Uterine smooth muscle cell (primary cell): ENCODE results near the gene ATP6V0C. TPM values are rescaled to one million over a fixed set of nuclear protein-coding genes. Genes with fewer than 3 reads are reported as not detected.

Experiments
- total RNA-seq: library from RNA; depleted of rRNA; stranded (reverse); fragments of >200 nt; gene quantifications from 2 replicates; pipeline ENCODE4 v1.2.3, GENCODE V29; 2014

ATP6V0C gene
- total RNA-seq = 13.2 and 13.5 TPM in 2 replicates

GRCh38 chr16:2513405-2514332, at the start of gene ATP6V0C:
ATP6V0C (plus strand) TSS chr16:2513952; CDS start chr16:2514104, 152 bp downstream.

GRCh38 chr16:2471016-2471652, 42.6 kb upstream of the ATP6V0C start, which contains the start of gene NTN3:
NTN3 (plus strand) TSS chr16:2471297; CDS start chr16:2471702, 405 bp downstream.

GRCh38 chr16:2474877-2475412, 38.8 kb upstream of the ATP6V0C start, which contains the start of gene TBC1D24:
TBC1D24 (plus strand) TSS chr16:2475127; CDS start chr16:2496149, 21,022 bp downstream.

GRCh38 chr16:2520097-2520783, 6.5 kb downstream of the ATP6V0C start, which contains the start of gene AMDHD2:
AMDHD2 (plus strand) TSS chr16:2520371; CDS start chr16:2520459, 88 bp downstream.

GRCh38 chr16:2531371-2531695, 17.6 kb downstream of the ATP6V0C start, which contains the start of gene CEMP1:
CEMP1 (minus strand) TSS chr16:2531408; CDS start chr16:2531073, 335 bp downstream.

GRCh38 chr16:2537451-2538379, 24.0 kb downstream of the ATP6V0C start, which contains the start of gene PDPK1:
PDPK1 (plus strand) TSS chr16:2538021; CDS start chr16:2538113, 92 bp downstream.

Other genes starting within 250 kb of the ATP6V0C start
- gene RNPS1, start 245.8 kb upstream of the ATP6V0C start, total RNA-seq = 50.1 and 82.1 TPM in 2 replicates
- gene ABCA3, start 173.2 kb upstream of the ATP6V0C start, total RNA-seq = 0.89 and 1.5 TPM in 2 replicates
- gene CCNF, start 84.5 kb upstream of the ATP6V0C start, total RNA-seq = 13.7 and 48.0 TPM in 2 replicates
- gene TEDC2, start 53.8 kb upstream of the ATP6V0C start, total RNA-seq = 5.6 and 13.6 TPM in 2 replicates
- gene NTN3, start 42.7 kb upstream of the ATP6V0C start, total RNA-seq = 0.89 and 2.4 TPM in 2 replicates
- gene TBC1D24, start 38.8 kb upstream of the ATP6V0C start, total RNA-seq = 20.9 and 24.6 TPM in 2 replicates
- gene AMDHD2, start 6.4 kb downstream of the ATP6V0C start, total RNA-seq = 78.5 and 97.8 TPM in 2 replicates
- gene CEMP1, start 17.5 kb downstream of the ATP6V0C start, total RNA-seq = 0.12 TPM in 1 of 2 replicates, not detected in the other
- 23.1 and 27.8 TPM in 2 replicates for gene PDPK1, start 24.1 kb downstream of the ATP6V0C start, total RNA-seq
- gene KCTD5, start 168.6 kb downstream of the ATP6V0C start, total RNA-seq = 24.7 and 26.1 TPM in 2 replicates
- 0.66 and 0.75 TPM in 2 replicates for gene PRSS27, start 206.3 kb downstream of the ATP6V0C start, total RNA-seq
- gene SRRM2, start 238.7 kb downstream of the ATP6V0C start, total RNA-seq = 48.1 and 55.3 TPM in 2 replicates